Vagina (tissue), 2 donors: ENCODE results near the gene CAPRIN1.

ENCODE experiments used
- CTCF ChIP-seq, 3 experiments: fragments of 450-650 bp in 2 of 3; fragments of 200-600 bp in 1 of 3; sonication (generic) in 1 of 3; IDR thresholded peaks; one replicate each; pipeline ENCODE4 v1.5.1; 2017 to 2019; ENCODE audit warnings: antibody characterized with exemption in 3 of 3, mild to moderate bottlenecking in 2 of 3, moderate library complexity in 2 of 3
- POLR2A ChIP-seq, 2 donors: fragments of 450-650 bp; IDR thresholded peaks; one replicate each; pipeline ENCODE4 v1.6.1; 2017; ENCODE audit warnings: antibody characterized with exemption in 2 of 2, mild to moderate bottlenecking in 2 of 2, moderate library complexity in 2 of 2

DNA sequence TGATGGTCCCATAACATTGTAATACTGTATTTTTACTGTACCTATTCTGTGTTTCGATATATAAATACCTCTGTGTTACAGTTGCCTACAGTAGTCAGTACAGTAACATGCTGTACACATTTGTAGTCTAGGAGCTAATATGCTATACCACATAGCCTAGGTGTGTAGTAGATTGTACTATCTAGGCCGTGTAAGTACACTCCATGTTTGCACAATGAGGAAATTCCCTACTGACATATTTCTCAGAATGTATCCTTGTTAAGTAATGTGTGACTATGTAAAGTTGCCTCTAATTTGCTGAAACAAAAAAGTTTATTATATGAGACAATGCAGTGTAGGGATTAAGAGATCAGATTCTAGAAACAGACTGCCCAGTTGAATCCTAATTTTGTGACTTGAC lies 21.3 kb downstream of the CAPRIN1 start:
- no peak for TF ChIP-seq CTCF (IDR thresholded peaks at IDR 0.05)
- TF ChIP-seq POLR2A (IDR thresholded peaks at IDR 0.05), result no peak
